HL-60 (cell line): ENCODE results near the gene RRAGD.

Experiments
- CTCF ChIP-seq: IDR thresholded peaks from one replicate; pipeline ENCODE4 v1.5.1; 2011; ENCODE audit warnings: low read length, control low read depth, inconsistent platforms; ENCODE audit not compliant: insufficient read depth
- GABPA ChIP-seq: IDR thresholded peaks from 2 replicates; pipeline ENCODE4 v1.6.1; 2012; ENCODE audit warnings: low read depth
- REST ChIP-seq: IDR thresholded peaks from 2 replicates; pipeline ENCODE4 v1.6.1; 2012; ENCODE audit warnings: low read depth; ENCODE audit not compliant: insufficient replicate concordance

GRCh38 chr6:89436226-89436625 is 24.2 kb upstream of the RRAGD start:
- TF ChIP-seq CTCF = no peak
- no peak for TF ChIP-seq REST
- no peak for TF ChIP-seq GABPA
